Breast epithelium (tissue), 4 donors: ENCODE data around the gene PAK1. TPM values are rescaled to one million over a fixed set of nuclear protein-coding genes. Genes with fewer than 3 reads are reported as not detected.

Source experiments
- DNase-seq, 2 donors: peaks; one replicate each; pipeline ENCODE4 v3.0.0-alpha.2; 2019; ENCODE audit warnings: low spot score in 2 of 2
- H3K27ac ChIP-seq, 2 donors: fragments of 200-600 bp; sonication (generic) in 1 of 2; one replicate each; pipeline ENCODE4 v1.5.1; 2016 to 2019; ENCODE audit warnings: mild to moderate bottlenecking in 1 of 2
- H3K27me3 ChIP-seq, 2 donors: fragments of 200-600 bp; sonication (generic) in 1 of 2; one replicate each; pipeline versions ENCODE4 v1.5.1 to v1.6.0; 2017 to 2019; ENCODE audit warnings: control low read depth in 1 of 2, mild to moderate bottlenecking in 1 of 2
- H3K36me3 ChIP-seq: fragments of 200-600 bp; one replicate; pipeline ENCODE4 v1.5.1; 2019
- H3K4me1 ChIP-seq, 2 donors: fragments of 200-600 bp; sonication (generic); one replicate each; pipeline ENCODE4 v1.5.1; 2016 to 2019; ENCODE audit warnings: control low read depth in 1 of 2
- H3K4me3 ChIP-seq, 3 donors: fragments of 200-600 bp; sonication (generic); 1 replicate in 2 of 3; 2 replicates in 1 of 3; pipeline ENCODE4 v1.5.1; 2016 to 2019; ENCODE audit warnings: mild to moderate bottlenecking in 3 of 3, moderate library complexity in 2 of 3
- H3K9me3 ChIP-seq, 2 donors: fragments of 200-600 bp; sonication (generic) in 1 of 2; one replicate each; pipeline ENCODE4 v1.5.1; 2016 to 2019; ENCODE audit warnings: control low read depth in 1 of 2
- CTCF ChIP-seq, 3 donors: fragments of 450-650 bp; IDR thresholded peaks; one replicate each; pipeline ENCODE4 v1.5.1; 2016 to 2017; ENCODE audit warnings: antibody characterized with exemption in 3 of 3, mild to moderate bottlenecking in 3 of 3, moderate library complexity in 3 of 3
- POLR2A ChIP-seq: fragments of 450-650 bp; IDR thresholded peaks from one replicate; pipeline ENCODE4 v1.6.1; 2016; ENCODE audit warnings: antibody characterized with exemption, mild to moderate bottlenecking, moderate library complexity
- POLR2AphosphoS5 ChIP-seq, 3 donors: sonication (generic); formaldehyde crosslinking; IDR thresholded peaks; one replicate each; pipeline ENCODE4 v1.6.1; 2017; ENCODE audit warnings: antibody characterized with exemption in 3 of 3
- intact Hi-C: fragments of 100-400 bp; cut with DNase I; formaldehyde crosslinking; loops from one replicate; pipeline ENCODE4 v1.15.1; 2023; ENCODE audit warnings: low total_unique reads
- total RNA-seq, 3 donors: library from RNA; depleted of rRNA; stranded (reverse); fragments of >200 nt; gene quantifications; one replicate each; pipeline ENCODE4 v1.1.0, GENCODE V29; 2016

PAK1 gene
- total RNA-seq, 3 donors from 2014 or later = 23.2 to 59.6 (median 42.6) TPM

GRCh38 chr11:77517226-77517625 is 43.3 kb upstream of the PAK1 start:
- intact Hi-C loops = no loop called here
- no peak for TF ChIP-seq POLR2A
- TF ChIP-seq POLR2AphosphoS5 (IDR thresholded peaks at IDR 0.05) = no peak
- no peak for TF ChIP-seq CTCF (IDR thresholded peaks at IDR 0.05)
- DNase-seq = no peak
- no peaks in the 10 kb centered on the region for H3K9me3 ChIP-seq
- no peaks in the 10 kb centered on the region for H3K4me1 ChIP-seq
- no peaks in the 10 kb centered on the region for H3K27me3 ChIP-seq
- H3K27ac ChIP-seq = no peak overlapping the region
- no peaks in the 10 kb centered on the region for H3K36me3 ChIP-seq
- no peak overlapping the region for H3K4me3 ChIP-seq

- intact Hi-C loops = no loop called here
- Histone ChIP-seq H3K27ac (no peak overlapping the region), H3K4me1 (no peaks in the 10 kb centered on the region), H3K36me3 (no peaks in the 10 kb centered on the region), H3K9me3 (no peaks in the 10 kb centered on the region), H3K4me3 (no peak overlapping the region), H3K27me3 (no peaks in the 10 kb centered on the region)
- DNase-seq = no peak
- TF ChIP-seq CTCF (IDR thresholded peaks at IDR 0.05) (no peak), POLR2A (no peak), POLR2AphosphoS5 (IDR thresholded peaks at IDR 0.05) (no peak)
Observed at GRCh38 chr11:77515483-77515882, 41.6 kb upstream of the PAK1 start.

- intact Hi-C loops = no loop called here
- Histone ChIP-seq H3K27ac (no peak overlapping the region), H3K27me3 (no peaks in the 10 kb centered on the region), H3K4me1 (no peaks in the 10 kb centered on the region), H3K36me3 (no peaks in the 10 kb centered on the region), H3K4me3 (no peak overlapping the region), H3K9me3 (no peaks in the 10 kb centered on the region)
- no peak for DNase-seq
- TF ChIP-seq POLR2AphosphoS5 (IDR thresholded peaks at IDR 0.05) (no peak), POLR2A (no peak), CTCF (IDR thresholded peaks at IDR 0.05) (no peak)
Observed at GRCh38 chr11:77515063-77515462, 41.2 kb upstream of the PAK1 start.

- H3K4me1 ChIP-seq = no peaks in the 10 kb centered on the region
- intact Hi-C loops = no loop called here
- no peaks in the 10 kb centered on the region for H3K9me3 ChIP-seq
- H3K4me3 ChIP-seq = no peak overlapping the region
- no peaks in the 10 kb centered on the region for H3K36me3 ChIP-seq
- H3K27me3 ChIP-seq = no peaks in the 10 kb centered on the region
- no peak overlapping the region for H3K27ac ChIP-seq
- DNase-seq = no peak
- TF ChIP-seq CTCF (IDR thresholded peaks at IDR 0.05) (no peak), POLR2A (no peak), POLR2AphosphoS5 (IDR thresholded peaks at IDR 0.05) (no peak)
Observed at GRCh38 chr11:77512092-77512491, 38.2 kb upstream of the PAK1 start.

GRCh38 chr11:77510851-77511250 is 37.0 kb upstream of the PAK1 start:
- DNase-seq = no peak
- Histone ChIP-seq H3K36me3 (no peaks in the 10 kb centered on the region), H3K4me3 (no peak overlapping the region), H3K4me1 (no peaks in the 10 kb centered on the region), H3K27ac (no peak overlapping the region), H3K9me3 (no peaks in the 10 kb centered on the region), H3K27me3 (no peaks in the 10 kb centered on the region)
- intact Hi-C loops = no loop called here
- no peak for TF ChIP-seq CTCF (IDR thresholded peaks at IDR 0.05)
- no peak for TF ChIP-seq POLR2A
